ENCODE data around the gene PXT1. TPM values are rescaled to one million over a fixed set of nuclear protein-coding genes. Genes with fewer than 3 reads are reported as not detected.

PXT1 gene
- total and polyA plus RNA-seq, 4 donors = not detected

GRCh38 chr6:36387440-36388303, 55.0 kb downstream of the PXT1 start, which contains the start of gene ETV7:
Gene ETV7, minus strand, starts transcription at chr6:36387669. Its CDS starts 128 bp downstream, at chr6:36387541.
- Histone ChIP-seq H3K9ac (ENCODE audit: low read depth in 1 of 2, low read length in 2 of 2) (peak within 1 kb of the TSS; percentile 53 to 82), H3K4me3 (ENCODE audit: low read depth in 1 of 3, low read length in 3 of 3) (peak within 1 kb of the TSS; percentile 57 to 97 (median 75)), H3K27ac (ENCODE audit: low read depth in 1 of 2, low read length in 2 of 2) (peak within 1 kb of the TSS; percentile 13 to 42), H3K36me3 (ENCODE audit: control insufficient read depth in 4 of 4, insufficient read depth in 3 of 4, low read depth in 1 of 4, low read length in 3 of 4) (no peaks in the 10 kb centered on the region), H3K9me3 (ENCODE audit: control insufficient read depth in 4 of 4, low read length in 3 of 4) (no peaks in the 10 kb centered on the region), H3K4me1 (ENCODE audit: control insufficient read depth in 4 of 4, insufficient read depth in 4 of 4, low read length in 3 of 4) (peaks cover 0 to 20% (median 11%) of the 10 kb centered on the region in 4 donors), H3K27me3 (ENCODE audit: control insufficient read depth in 4 of 4, insufficient read depth in 4 of 4, low read length in 3 of 4) (no peaks in the 10 kb centered on the region)
- TF ChIP-seq ATF3 (IDR thresholded peaks at IDR 0.05) (no peak), CTCF (IDR thresholded peaks at IDR 0.05; ENCODE audit: low read depth, low read length, missing input control) (no peak), MAX (IDR thresholded peaks at IDR 0.05) (peak; percentile 18), RAD21 (IDR thresholded peaks at IDR 0.05) (peak in 1 of 2 donors; percentile 7), GABPA (IDR thresholded peaks at IDR 0.05 in 1 of 2, conservative IDR thresholded peaks at IDR 0.05 in 1 of 2) (no peak), RXRA (IDR thresholded peaks at IDR 0.05) (no peak), SP1 (IDR thresholded peaks at IDR 0.05) (no peak), NR2F2 (IDR thresholded peaks at IDR 0.05) (no peak), HNF4G (IDR thresholded peaks at IDR 0.05) (no peak), EGR1 (IDR thresholded peaks at IDR 0.05; ENCODE audit: low read depth in 2 of 2) (no peak), JUND (IDR thresholded peaks at IDR 0.05) (no peak)
- no peak for DNase-seq (ENCODE audit: low spot score)
- WGBS = 5% methylated on average over 64 of the region's 65 CpGs

DNA sequence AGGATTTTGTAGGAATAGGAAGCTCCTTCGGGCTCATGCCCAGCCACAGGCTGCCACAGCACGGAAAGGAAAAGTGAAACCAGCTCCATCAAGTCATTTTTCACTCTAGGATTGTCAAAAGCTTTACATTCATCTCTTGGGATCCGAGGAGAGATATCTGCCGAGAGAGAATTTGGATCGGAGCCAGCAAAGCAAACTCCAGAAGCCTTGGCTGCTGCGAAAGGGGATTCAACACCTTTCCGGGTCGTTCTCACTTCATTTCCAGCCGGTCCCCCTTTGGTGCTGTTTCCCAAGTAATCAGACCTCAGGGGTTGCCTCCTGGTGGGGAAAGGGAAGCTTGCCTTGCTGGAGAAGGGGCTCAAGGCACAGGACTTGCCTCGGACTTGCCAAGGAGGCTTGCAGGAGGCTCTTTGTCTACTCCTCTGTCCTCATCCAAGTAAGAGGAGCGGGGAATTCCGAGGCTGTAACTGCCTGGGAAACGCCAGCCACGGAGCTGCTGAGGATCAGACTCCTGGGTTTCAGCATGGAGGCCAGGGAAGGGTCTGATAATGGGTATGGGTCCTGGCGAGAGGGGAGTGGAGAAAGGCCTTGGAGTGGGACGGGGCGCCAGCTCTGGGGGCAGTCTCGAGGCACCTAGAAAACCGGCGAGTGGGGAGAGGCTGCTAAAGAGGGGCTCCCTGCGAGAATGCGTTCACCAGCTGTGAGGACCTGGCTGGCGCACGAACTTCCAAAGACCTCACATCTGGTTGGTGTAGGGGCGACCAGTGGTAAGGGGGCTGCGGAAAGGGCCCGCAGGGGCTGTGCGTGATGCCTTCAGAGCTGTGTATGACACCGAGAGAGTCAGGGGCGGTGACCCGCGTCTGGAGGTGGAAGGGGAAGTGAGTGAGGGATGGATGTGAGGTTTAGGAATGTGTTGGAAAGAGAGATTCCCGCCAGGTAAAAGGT, 55.9 kb downstream of the PXT1 start:
- Histone ChIP-seq H3K4me1 (ENCODE audit: control insufficient read depth in 4 of 4, insufficient read depth in 4 of 4, low read length in 3 of 4) (peaks cover 0 to 20% (median 11%) of the 10 kb centered on the region in 4 donors), H3K27me3 (ENCODE audit: control insufficient read depth in 4 of 4, insufficient read depth in 4 of 4, low read length in 3 of 4) (no peaks in the 10 kb centered on the region), H3K4me3 (ENCODE audit: low read depth in 1 of 3, low read length in 3 of 3) (peak overlapping the region; percentile 57 to 97 (median 75)), H3K36me3 (ENCODE audit: control insufficient read depth in 4 of 4, insufficient read depth in 3 of 4, low read depth in 1 of 4, low read length in 3 of 4) (no peaks in the 10 kb centered on the region), H3K27ac (ENCODE audit: low read depth in 1 of 2, low read length in 2 of 2) (peak overlapping the region in 1 of 2 donors; percentile 42), H3K9me3 (ENCODE audit: control insufficient read depth in 4 of 4, low read length in 3 of 4) (no peaks in the 10 kb centered on the region), H3K9ac (ENCODE audit: low read depth in 1 of 2, low read length in 2 of 2) (peak overlapping the region; percentile 53 to 82)
- TF ChIP-seq, protein P1, sequence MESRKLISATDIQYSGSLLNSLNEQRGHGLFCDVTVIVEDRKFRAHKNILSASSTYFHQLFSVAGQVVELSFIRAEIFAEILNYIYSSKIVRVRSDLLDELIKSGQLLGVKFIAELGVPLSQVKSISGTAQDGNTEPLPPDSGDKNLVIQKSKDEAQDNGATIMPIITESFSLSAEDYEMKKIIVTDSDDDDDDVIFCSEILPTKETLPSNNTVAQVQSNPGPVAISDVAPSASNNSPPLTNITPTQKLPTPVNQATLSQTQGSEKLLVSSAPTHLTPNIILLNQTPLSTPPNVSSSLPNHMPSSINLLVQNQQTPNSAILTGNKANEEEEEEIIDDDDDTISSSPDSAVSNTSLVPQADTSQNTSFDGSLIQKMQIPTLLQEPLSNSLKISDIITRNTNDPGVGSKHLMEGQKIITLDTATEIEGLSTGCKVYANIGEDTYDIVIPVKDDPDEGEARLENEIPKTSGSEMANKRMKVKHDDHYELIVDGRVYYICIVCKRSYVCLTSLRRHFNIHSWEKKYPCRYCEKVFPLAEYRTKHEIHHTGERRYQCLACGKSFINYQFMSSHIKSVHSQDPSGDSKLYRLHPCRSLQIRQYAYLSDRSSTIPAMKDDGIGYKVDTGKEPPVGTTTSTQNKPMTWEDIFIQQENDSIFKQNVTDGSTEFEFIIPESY (IDR thresholded peaks at IDR 0.05) = no peak
- TF ChIP-seq FOXA2 (IDR thresholded peaks at IDR 0.05) (no peak), REST (IDR thresholded peaks at IDR 0.05) (no peak), EGR1 (IDR thresholded peaks at IDR 0.05; ENCODE audit: low read depth in 2 of 2) (no peak), ATF3 (IDR thresholded peaks at IDR 0.05) (no peak), NR2F2 (IDR thresholded peaks at IDR 0.05) (no peak), RXRA (IDR thresholded peaks at IDR 0.05) (no peak)
- under 1% methylated on average over 33 of the region's 33 CpGs for WGBS
- DNase-seq (ENCODE audit: low spot score) = no peak
